ENCODE data around the gene MYH2. TPM values are rescaled to one million over a fixed set of nuclear protein-coding genes. Genes with fewer than 3 reads are reported as not detected.

The MYH2 gene
- total and polyA plus RNA-seq, 2 donors (not counting 3 experiments of a cell fraction or from before 2014, with no cell fraction given): not detected

DNA sequence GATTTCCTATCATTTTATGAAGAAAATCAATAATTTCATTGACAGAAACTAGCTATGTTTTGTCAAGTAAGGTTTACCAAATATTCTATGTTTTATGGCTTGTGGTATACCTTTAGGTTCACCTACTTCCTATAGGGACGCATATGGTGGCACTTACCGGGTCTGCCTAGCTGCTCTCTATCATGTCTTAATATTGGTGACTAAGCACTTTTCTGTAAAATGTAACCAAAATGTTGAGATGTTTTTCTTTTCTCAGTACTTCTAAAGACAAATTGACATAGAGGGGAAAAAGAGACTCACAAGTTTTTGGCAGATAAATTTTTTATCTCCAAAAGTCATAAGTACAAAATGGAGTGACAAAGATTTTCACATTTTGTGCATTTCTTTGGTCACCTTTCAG is 57.5 kb downstream of the MYH2 start:
- H3K36me3 ChIP-seq (ENCODE audit: control insufficient read depth in 2 of 2, extremely low read depth in 1 of 2, insufficient read depth in 2 of 2, low read length in 2 of 2): no peaks in the 10 kb centered on the region
- H3K4me3 ChIP-seq (replicated peaks in 1 of 3; ENCODE audit: insufficient read depth in 1 of 3, low read depth in 1 of 3, low read length in 3 of 3): no peak overlapping the region
- H3K9ac ChIP-seq (replicated peaks; ENCODE audit: extremely low read depth, insufficient read depth, low read length): no peak overlapping the region
- H3K79me2 ChIP-seq (ENCODE audit: control insufficient read depth, insufficient read depth, low read length): no peaks in the 10 kb centered on the region
- H3K4me1 ChIP-seq (ENCODE audit: control insufficient read depth, extremely low read depth, insufficient read depth, low read length): no peaks in the 10 kb centered on the region
- ChIA-PET POLR2A (no interaction called here), CTCF (no interaction called here)
- H2AFZ ChIP-seq (ENCODE audit: low read depth, low read length): no peak overlapping the region
- dilution Hi-C loops (cut with MboI; ENCODE audit: extremely low pct_ligation_motif_present, low sequenced_read_pairs): no loop called here
- H4K20me1 ChIP-seq (replicated peaks; ENCODE audit: control insufficient read depth, extremely low read depth, insufficient read depth, low read length): no peaks in the 10 kb centered on the region
- no peak for FAIRE-seq
- TF ChIP-seq JUN (IDR thresholded peaks at IDR 0.05; ENCODE audit: borderline replicate concordance, insufficient read depth, insufficient read length, low read depth): no peak
- no peak for TF ChIP-seq POLR2A (IDR thresholded peaks at IDR 0.05; ENCODE audit: low read depth, low read length)
- no peak for TF ChIP-seq EZH2 (IDR thresholded peaks at IDR 0.05; ENCODE audit: borderline replicate concordance, low read depth, low read length, severe bottlenecking)
- TF ChIP-seq MYC (IDR thresholded peaks at IDR 0.05; ENCODE audit: low read depth, low read length): no peak
- TF ChIP-seq, protein P1, sequence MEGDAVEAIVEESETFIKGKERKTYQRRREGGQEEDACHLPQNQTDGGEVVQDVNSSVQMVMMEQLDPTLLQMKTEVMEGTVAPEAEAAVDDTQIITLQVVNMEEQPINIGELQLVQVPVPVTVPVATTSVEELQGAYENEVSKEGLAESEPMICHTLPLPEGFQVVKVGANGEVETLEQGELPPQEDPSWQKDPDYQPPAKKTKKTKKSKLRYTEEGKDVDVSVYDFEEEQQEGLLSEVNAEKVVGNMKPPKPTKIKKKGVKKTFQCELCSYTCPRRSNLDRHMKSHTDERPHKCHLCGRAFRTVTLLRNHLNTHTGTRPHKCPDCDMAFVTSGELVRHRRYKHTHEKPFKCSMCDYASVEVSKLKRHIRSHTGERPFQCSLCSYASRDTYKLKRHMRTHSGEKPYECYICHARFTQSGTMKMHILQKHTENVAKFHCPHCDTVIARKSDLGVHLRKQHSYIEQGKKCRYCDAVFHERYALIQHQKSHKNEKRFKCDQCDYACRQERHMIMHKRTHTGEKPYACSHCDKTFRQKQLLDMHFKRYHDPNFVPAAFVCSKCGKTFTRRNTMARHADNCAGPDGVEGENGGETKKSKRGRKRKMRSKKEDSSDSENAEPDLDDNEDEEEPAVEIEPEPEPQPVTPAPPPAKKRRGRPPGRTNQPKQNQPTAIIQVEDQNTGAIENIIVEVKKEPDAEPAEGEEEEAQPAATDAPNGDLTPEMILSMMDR (IDR thresholded peaks at IDR 0.05; ENCODE audit: extremely low read depth in 1 of 2, insufficient read depth in 1 of 2, low read depth in 1 of 2, low read length in 2 of 2): no peak
- TF ChIP-seq GATA2 (IDR thresholded peaks at IDR 0.05; ENCODE audit: insufficient read depth, insufficient read length, low read depth, low read length): no peak
- TF ChIP-seq FOS (IDR thresholded peaks at IDR 0.05; ENCODE audit: borderline replicate concordance, insufficient read depth, low read length): no peak
- no peak for TF ChIP-seq POLR2AphosphoS5 (IDR thresholded peaks at IDR 0.05; ENCODE audit: insufficient read depth, low read depth, low read length)
- TF ChIP-seq, protein P2, sequence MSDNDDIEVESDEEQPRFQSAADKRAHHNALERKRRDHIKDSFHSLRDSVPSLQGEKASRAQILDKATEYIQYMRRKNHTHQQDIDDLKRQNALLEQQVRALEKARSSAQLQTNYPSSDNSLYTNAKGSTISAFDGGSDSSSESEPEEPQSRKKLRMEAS (IDR thresholded peaks at IDR 0.05; ENCODE audit: insufficient read depth, insufficient read length): no peak
- no peaks in the 10 kb centered on the region for H3K9me1 ChIP-seq (replicated peaks; ENCODE audit: control insufficient read depth, extremely low read depth, insufficient read depth, low read length)
- BruUV-seq (replicated peaks): no TSS peak
- DNase-seq (ENCODE audit: low read depth, low spot score): no peak
- no peak overlapping the region for H3K27ac ChIP-seq (ENCODE audit: insufficient read depth, low read depth, low read length)
- H3K4me2 ChIP-seq (ENCODE audit: insufficient read depth, low read length): no peak overlapping the region
- intact Hi-C loops (cut with micrococcal nuclease): no loop called here
- no peaks in the 10 kb centered on the region for H3K9me3 ChIP-seq (replicated peaks; ENCODE audit: control insufficient read depth, insufficient read depth, low read length)
- no peaks in the 10 kb centered on the region for H3K27me3 ChIP-seq (ENCODE audit: control insufficient read depth in 2 of 2, insufficient read depth in 2 of 2, low read length in 2 of 2)
